SJSA1 (cell line): Measurements from ENCODE around the gene TFCP2. TPM values are rescaled to one million over a fixed set of nuclear protein-coding genes. Genes with fewer than 3 reads are reported as not detected.

Experiments
- DNase-seq, 2 experiments: peaks; one replicate each; pipeline ENCODE4 v3.0.0-alpha.2; 2015 to 2020; ENCODE audit warnings: low spot score in 2 of 2, low read depth in 1 of 2
- H3K27ac ChIP-seq: fragments of 250-450 bp; sonication (Bioruptor Pico); 2 replicates; pipeline ENCODE4 v1.5.1; 2020; ENCODE audit warnings: mild to moderate bottlenecking, moderate library complexity
- H3K27me3 ChIP-seq: fragments of 250-450 bp; sonication (Bioruptor Pico); replicated peaks from 2 replicates; pipeline ENCODE4 v1.5.1; 2020; ENCODE audit warnings: mild to moderate bottlenecking, moderate library complexity
- H3K36me3 ChIP-seq: fragments of 250-450 bp; sonication (Bioruptor Pico); 2 replicates; pipeline ENCODE4 v1.5.1; 2020; ENCODE audit warnings: mild to moderate bottlenecking
- H3K4me1 ChIP-seq: fragments of 250-450 bp; sonication (Bioruptor Pico); replicated peaks from 2 replicates; pipeline ENCODE4 v1.6.1; 2021; ENCODE audit warnings: mild to moderate bottlenecking
- H3K4me3 ChIP-seq: fragments of 250-450 bp; sonication (Bioruptor Pico); 2 replicates; pipeline ENCODE4 v1.5.1; 2020; ENCODE audit warnings: mild to moderate bottlenecking
- H3K9me3 ChIP-seq: fragments of 250-450 bp; sonication (Bioruptor Pico); replicated peaks from 2 replicates; pipeline ENCODE4 v1.5.1; 2020; ENCODE audit warnings: mild to moderate bottlenecking
- total RNA-seq: library from RNA; depleted of rRNA; stranded (reverse); fragments of >200 nt; shearing (Covaris generic); gene quantifications from 2 replicates; pipeline ENCODE4 v1.2.3, GENCODE V29; 2014

The TFCP2 gene
- total RNA-seq, 1 experiment from 2014 or later: 8.8 TPM

DNA sequence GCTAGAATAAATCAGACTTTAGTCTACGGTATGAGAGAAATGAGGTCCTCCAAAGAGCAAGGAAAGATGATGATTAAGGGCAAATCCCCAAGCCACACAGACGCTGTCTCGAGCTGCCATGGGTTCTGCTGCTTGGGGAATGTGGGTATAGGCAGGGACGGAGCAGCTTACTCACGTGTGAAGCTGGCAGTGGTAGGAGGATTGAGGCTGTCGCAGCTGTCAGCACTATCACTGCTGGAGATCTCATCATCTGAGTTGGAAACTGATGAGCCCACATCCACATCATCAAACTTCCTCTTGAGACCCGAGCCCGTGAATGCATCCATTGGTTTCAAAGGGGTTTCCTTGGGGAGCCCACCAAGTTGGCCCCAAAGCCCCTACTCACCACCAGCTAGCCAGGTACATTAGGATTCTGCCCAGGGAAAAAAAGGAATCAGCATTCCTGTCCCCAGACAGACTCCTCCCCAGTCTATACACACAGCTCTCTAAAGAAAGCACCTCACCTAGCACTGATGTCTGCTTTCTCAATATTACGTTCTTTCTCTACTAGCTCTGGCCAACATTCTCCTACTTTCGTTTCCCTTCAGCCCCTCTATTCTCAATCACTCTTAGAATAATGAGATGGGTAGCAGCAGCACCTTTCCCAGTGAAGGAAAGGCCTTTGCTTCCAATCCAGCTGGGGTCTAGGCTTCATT is 96.6 kb downstream of the TFCP2 start:
- peaks cover under 1% of the 10 kb centered on the region for H3K4me1 ChIP-seq
- no peak for DNase-seq
- H3K4me3 ChIP-seq: no peak overlapping the region
- peaks cover 69% of the 10 kb centered on the region for H3K36me3 ChIP-seq
- H3K9me3 ChIP-seq: no peaks in the 10 kb centered on the region
- no peak overlapping the region for H3K27ac ChIP-seq
- no peaks in the 10 kb centered on the region for H3K27me3 ChIP-seq

DNA sequence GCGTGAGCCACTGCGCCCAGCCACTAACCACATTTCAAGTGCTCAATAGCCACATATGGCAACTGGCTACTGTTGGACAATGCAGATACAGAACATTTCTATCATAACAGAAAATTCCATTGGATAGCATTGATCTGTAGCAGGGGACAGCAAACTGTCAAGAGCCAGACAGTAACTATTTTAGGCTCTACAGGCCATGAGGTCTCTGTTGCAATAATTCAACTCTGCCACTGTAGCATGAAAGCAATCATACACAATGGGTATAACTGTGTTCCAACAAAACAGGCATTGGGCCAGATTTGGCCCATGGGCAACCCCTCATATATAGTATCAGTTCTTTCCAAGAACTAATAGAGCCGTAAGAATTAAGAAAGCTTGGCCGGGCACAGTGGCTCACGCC is 97.5 kb downstream of the TFCP2 start:
- H3K27ac ChIP-seq: no peak overlapping the region
- no peaks in the 10 kb centered on the region for H3K9me3 ChIP-seq
- no peak for DNase-seq
- H3K4me3 ChIP-seq: no peak overlapping the region
- H3K36me3 ChIP-seq: peaks cover 73% of the 10 kb centered on the region
- H3K27me3 ChIP-seq: no peaks in the 10 kb centered on the region
- no peaks in the 10 kb centered on the region for H3K4me1 ChIP-seq

DNA sequence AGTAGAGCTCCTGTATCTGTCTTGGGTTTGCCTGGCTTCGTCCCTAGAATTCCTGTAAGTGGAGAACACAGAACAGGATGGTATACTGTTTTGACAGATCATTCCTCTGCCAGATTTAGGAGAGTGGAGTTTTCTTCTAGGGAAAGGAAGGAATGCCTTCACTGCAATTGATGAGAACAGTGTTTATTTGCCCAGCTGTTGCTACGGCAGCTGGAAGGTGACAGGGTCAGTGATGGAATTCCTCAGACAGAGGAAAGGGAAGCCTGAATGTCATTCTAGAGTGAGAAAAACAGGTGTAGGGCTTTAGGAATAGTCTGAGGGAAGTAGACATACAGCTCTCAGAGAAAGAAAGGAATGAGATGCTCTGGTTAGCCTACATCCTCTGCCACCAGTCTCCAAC is 101.3 kb downstream of the TFCP2 start:
- no peak overlapping the region for H3K27ac ChIP-seq
- no peaks in the 10 kb centered on the region for H3K27me3 ChIP-seq
- no peaks in the 10 kb centered on the region for H3K9me3 ChIP-seq
- no peak overlapping the region for H3K4me3 ChIP-seq
- peaks cover 90% of the 10 kb centered on the region for H3K36me3 ChIP-seq
- no peaks in the 10 kb centered on the region for H3K4me1 ChIP-seq
- no peak for DNase-seq

DNA sequence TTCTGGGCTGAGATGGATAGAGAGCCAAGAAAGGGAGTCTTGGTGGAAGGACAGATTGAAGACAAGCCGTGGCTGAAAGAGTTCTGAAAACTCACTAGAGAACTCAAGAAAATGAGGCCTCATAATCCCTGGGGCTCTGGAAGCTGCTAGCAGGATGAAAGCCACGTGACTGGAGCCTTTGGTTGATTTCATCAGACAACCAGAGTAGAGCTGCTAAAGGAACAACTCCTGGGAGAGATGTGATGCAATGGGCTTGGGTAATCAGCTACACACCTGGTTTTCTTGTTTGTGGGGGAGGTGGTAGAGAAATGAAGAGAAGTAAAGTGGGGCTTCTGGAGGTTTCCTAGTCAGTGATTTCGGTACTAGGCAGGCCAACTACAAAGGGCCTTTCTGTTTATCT is 102.9 kb downstream of the TFCP2 start:
- DNase-seq: no peak
- Histone ChIP-seq H3K9me3 (no peaks in the 10 kb centered on the region), H3K4me3 (no peak overlapping the region), H3K27ac (no peak overlapping the region), H3K4me1 (no peaks in the 10 kb centered on the region), H3K36me3 (peaks cover 88% of the 10 kb centered on the region), H3K27me3 (no peaks in the 10 kb centered on the region)

DNA sequence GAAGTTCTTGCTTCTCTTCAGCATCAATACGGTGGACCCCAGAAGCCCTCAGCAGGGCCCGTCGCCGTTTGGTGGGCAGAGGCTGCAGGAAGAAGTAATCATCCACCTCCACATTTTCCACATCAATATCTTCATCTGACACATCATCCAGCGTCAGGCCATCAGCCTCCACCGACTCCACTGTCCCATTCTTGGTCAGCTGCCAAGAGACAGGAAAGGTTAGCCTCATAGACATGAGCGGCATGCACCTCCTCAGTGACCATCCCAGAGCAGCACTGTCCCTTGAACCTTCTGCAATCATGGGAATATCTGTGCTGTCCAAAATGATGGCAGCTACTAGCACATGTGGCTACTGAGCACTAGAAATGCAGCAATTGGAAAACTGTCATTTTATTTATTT is 105.2 kb downstream of the TFCP2 start:
- no peak overlapping the region for H3K27ac ChIP-seq
- H3K9me3 ChIP-seq: no peaks in the 10 kb centered on the region
- no peak overlapping the region for H3K4me3 ChIP-seq
- no peaks in the 10 kb centered on the region for H3K4me1 ChIP-seq
- DNase-seq: no peak
- no peaks in the 10 kb centered on the region for H3K27me3 ChIP-seq
- H3K36me3 ChIP-seq: peaks cover 91% of the 10 kb centered on the region

DNA sequence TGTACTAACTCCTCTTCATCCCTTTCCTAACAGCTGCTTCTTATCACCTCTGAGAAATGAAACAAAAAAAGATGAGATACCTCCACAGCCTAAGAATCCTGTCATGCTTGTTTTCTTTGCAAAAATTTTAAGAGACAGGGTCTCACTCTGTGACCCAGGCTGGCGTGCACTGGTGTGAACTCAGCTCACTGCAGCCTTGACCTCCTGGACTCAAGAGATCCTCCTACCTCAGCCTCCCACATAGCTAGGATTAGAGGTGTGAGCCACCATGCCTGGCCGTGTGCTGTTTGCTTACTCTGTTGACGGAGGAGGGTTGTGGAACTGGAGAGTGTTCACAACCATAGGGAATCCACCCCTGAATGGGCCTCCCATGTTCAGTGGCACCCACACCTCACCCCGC is 105.7 kb downstream of the TFCP2 start:
- peaks cover 94% of the 10 kb centered on the region for H3K36me3 ChIP-seq
- no peak overlapping the region for H3K4me3 ChIP-seq
- DNase-seq: no peak
- H3K9me3 ChIP-seq: no peaks in the 10 kb centered on the region
- no peak overlapping the region for H3K27ac ChIP-seq
- no peaks in the 10 kb centered on the region for H3K4me1 ChIP-seq
- H3K27me3 ChIP-seq: no peaks in the 10 kb centered on the region

DNA sequence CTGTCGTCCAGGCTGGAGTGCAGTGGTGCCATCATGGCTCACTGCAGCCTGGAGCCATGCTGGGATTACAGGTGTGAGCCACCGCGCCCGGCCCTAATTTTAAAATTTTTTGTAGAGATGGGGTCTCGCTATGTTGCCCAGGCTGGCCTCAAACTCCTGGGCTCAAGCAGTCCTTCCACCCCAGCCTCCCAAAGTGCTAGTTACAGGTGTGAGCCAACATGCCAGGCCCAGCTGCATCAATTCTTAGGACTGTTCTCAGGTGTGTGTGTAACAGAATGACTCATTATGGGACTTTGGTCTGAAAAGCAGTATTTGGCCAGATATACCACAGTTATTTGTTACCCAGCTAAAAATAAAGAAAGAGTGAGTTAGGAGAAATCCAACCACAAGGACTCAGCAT is 107.4 kb downstream of the TFCP2 start:
- no peak overlapping the region for H3K27ac ChIP-seq
- peaks cover 92% of the 10 kb centered on the region for H3K36me3 ChIP-seq
- H3K9me3 ChIP-seq: no peaks in the 10 kb centered on the region

DNA sequence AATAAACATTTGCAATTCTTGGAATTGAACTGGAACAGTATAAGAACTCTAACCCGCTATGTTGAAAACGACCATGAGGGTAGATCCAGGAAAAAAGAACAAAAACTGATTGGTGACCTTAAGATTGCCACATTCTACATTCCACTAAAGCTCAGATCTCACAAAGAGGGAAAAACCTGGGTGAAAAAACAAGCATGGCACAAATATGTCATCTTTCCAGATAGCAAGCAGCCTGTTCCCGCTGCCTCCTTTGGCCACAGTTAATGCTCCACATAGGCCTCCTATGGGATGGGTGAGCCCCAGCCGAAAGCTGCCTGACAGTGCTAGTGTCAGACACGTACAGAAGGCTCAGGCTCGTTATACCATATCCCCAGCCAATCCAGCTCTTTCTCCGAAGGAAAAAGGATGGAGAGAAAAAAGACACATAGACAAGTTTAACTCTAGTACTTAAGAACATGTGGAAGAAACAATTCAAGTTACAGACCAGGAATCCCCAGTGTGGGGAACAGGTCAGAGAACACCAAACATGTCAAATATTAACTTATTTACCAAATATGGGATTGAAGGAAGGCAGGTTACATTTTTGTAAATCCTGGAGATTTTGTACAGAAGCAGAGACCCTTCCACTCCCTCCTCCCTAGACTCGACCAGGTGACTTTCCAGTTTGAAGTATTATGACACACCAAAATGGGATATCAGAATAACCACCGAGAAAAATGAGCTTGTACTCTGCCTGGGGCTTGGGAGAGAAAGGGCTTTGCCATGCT is 110.1 kb downstream of the TFCP2 start:
- no peak for DNase-seq
- H3K4me3 ChIP-seq: no peak overlapping the region
- H3K36me3 ChIP-seq: peaks cover 96% of the 10 kb centered on the region
- H3K4me1 ChIP-seq: no peaks in the 10 kb centered on the region
- H3K9me3 ChIP-seq: no peaks in the 10 kb centered on the region
- H3K27me3 ChIP-seq: no peaks in the 10 kb centered on the region
- H3K27ac ChIP-seq: no peak overlapping the region

More for the DNA sequence above, 107.4 kb downstream of the TFCP2 start:
- Histone ChIP-seq H3K4me1 (no peaks in the 10 kb centered on the region), H3K4me3 (no peak overlapping the region), H3K27me3 (no peaks in the 10 kb centered on the region)
- no peak for DNase-seq

DNA sequence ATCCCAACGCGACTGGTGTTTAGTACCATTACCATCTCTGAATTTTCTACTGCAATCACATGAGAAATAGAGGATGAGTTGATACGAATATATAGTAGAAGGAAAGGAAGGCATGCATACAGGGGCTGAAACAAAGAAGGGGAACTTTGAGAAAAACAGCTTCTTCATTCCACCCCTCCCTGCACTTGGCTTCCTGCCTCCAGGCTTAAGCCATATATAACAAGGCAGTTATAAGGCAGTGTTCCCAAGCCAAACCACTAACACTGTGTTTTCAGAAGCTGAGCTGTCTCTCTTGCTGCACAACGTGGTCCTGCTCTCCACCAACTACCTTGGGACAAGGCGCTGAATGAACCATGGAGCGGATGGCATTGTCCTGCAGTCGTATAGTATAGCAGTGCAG is 113.8 kb downstream of the TFCP2 start:
- no peak for DNase-seq
- Histone ChIP-seq H3K27me3 (no peaks in the 10 kb centered on the region), H3K9me3 (no peaks in the 10 kb centered on the region), H3K4me3 (no peak overlapping the region), H3K36me3 (peaks cover 91% of the 10 kb centered on the region), H3K4me1 (no peaks in the 10 kb centered on the region), H3K27ac (no peak overlapping the region)

DNA sequence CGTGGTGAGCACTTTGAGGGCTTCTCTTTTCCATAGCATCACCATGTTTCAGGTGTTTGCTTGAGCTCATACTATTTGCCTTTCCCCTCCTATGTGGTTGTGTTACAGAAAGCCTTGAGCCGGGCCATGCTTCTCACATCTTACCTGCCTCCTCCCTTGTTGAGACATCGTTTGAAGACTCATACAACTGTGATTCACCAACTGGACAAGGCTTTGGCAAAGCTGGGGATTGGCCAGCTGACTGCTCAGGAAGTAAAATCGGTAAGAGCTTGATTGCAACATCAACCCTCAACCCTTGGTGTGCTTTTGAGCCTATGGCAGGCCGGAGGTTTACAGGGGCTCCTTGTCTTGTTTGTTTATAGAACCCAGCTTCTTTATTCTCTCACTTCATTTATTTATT is 116.7 kb downstream of the TFCP2 start:
- H3K36me3 ChIP-seq: peaks cover 83% of the 10 kb centered on the region
- DNase-seq: no peak
- no peak overlapping the region for H3K27ac ChIP-seq
- no peaks in the 10 kb centered on the region for H3K4me1 ChIP-seq
- no peaks in the 10 kb centered on the region for H3K9me3 ChIP-seq
- no peaks in the 10 kb centered on the region for H3K27me3 ChIP-seq
- no peak overlapping the region for H3K4me3 ChIP-seq

DNA sequence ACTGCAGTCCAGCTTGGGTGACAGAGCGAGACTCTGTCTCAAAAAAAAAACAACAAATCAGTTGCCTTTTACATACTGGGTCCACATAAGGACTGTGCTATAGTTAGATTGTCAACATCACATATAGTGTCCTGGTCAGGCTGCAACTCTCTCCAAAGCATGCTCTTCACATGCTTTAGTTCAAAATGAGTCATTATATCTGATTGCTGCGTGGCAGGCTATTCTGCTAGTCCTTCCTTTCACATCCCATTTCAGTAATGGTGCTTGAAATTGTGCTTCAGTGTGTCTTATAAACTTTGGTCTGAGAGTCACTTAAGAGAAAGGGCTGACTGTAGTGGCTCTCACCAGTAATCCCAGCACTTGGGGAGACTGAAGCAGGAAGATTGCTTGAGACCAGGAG is 117.9 kb downstream of the TFCP2 start:
- Histone ChIP-seq H3K27ac (no peak overlapping the region), H3K4me3 (no peak overlapping the region), H3K9me3 (no peaks in the 10 kb centered on the region), H3K36me3 (peaks cover 77% of the 10 kb centered on the region), H3K27me3 (no peaks in the 10 kb centered on the region), H3K4me1 (no peaks in the 10 kb centered on the region)
- DNase-seq: no peak

DNA sequence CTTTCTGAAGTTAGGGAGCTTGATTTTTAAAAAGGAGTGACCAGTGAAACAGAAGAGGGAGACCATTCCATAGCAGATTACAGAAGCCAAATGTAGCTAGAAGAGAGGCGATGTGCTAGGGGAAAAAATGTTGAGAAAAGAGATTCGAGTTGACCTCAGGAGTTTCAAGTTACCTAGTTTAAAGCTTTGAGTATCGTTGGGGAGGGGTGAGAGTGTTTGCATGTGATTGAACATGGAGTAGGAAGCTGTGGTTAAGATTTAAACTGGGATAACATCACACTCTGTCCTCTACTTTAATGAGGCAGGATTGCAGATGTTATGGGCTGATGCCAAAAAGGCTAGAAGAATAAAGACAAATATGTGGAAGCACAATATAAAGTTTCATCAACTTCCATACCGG is 121.1 kb downstream of the TFCP2 start:
- Histone ChIP-seq H3K27ac (no peak overlapping the region), H3K4me1 (peaks cover 12% of the 10 kb centered on the region), H3K36me3 (peaks cover 45% of the 10 kb centered on the region), H3K9me3 (no peaks in the 10 kb centered on the region), H3K4me3 (no peak overlapping the region), H3K27me3 (no peaks in the 10 kb centered on the region)
- no peak for DNase-seq

DNA sequence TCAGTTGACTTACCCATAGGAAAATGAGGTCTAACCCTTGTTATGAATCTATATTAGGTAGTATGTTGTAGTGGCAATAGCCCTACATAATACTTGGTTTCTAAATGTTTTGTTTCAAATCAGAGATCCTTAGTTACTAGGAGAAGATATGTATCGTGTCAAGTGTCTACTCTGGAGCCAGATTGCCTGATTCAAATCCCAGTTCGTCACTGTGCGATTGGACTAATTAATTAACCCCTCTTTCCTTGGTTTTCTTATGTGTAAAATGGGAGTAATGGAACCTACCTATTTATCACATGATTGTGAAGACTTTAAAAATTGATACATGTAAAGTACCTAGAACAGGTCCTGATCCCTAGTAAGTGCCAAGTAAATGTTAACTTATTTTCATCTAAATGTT is 123.4 kb downstream of the TFCP2 start:
- H3K27ac ChIP-seq: no peak overlapping the region
- H3K4me1 ChIP-seq: peaks cover 12% of the 10 kb centered on the region
- no peak overlapping the region for H3K4me3 ChIP-seq

DNA sequence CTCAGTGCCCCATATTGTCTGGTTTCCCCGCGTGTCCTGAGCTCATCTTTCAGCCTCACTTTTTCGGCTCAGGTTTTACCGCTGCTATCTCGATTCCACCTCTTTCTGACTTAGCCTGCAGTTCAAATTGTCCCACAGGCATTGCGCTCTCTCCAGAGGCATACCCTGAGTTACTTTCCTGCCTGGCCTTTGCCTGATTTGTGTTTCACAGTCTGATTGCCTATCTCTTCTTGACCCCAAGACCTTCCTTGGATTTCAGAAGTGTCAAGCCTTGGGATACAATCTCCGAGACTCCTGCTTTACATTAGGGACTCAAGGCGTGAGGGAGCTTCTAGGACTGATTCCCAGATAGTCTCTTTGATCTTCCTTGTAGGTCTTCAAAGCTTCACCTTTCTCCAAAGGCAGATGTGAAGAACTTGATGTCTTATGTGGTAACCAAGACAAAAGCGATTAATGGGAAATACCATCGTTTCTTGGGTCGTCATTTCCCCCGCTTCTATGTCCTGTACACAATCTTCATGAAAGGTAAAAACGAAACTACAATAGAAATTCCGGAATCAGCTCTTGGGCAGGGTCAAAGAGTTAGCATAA is 124.2 kb downstream of the TFCP2 start:
- peak in 1 of 2 experiments; percentile 11 for DNase-seq

More for the DNA sequence above, 123.4 kb downstream of the TFCP2 start:
- Histone ChIP-seq H3K27me3 (no peaks in the 10 kb centered on the region), H3K9me3 (no peaks in the 10 kb centered on the region), H3K36me3 (peaks cover 29% of the 10 kb centered on the region)
- no peak for DNase-seq

More for the DNA sequence above, 124.2 kb downstream of the TFCP2 start:
- Histone ChIP-seq H3K27me3 (no peaks in the 10 kb centered on the region), H3K27ac (peak overlapping the region; percentile 63), H3K4me3 (peak overlapping the region; percentile 53), H3K9me3 (no peaks in the 10 kb centered on the region), H3K4me1 (peaks cover 12% of the 10 kb centered on the region), H3K36me3 (peaks cover 21% of the 10 kb centered on the region)
